Prostate gland (tissue), 2 donors: ENCODE measurements around the gene ADGRD1.
"Not testable (repeated sequence)": the region's sequence is repeated elsewhere in the genome, so short reads cannot be mapped to it uniquely, and the experiment has no call there.

Source experiments
- CTCF ChIP-seq, 4 experiments: fragments of 200-600 bp in 2 of 4; fragments of 450-650 bp in 2 of 4; sonication (generic) in 2 of 4; IDR thresholded peaks; 1 replicate in 3 of 4; 2 replicates in 1 of 4; pipeline ENCODE4 v1.5.1; 2016 to 2019; ENCODE audit warnings: antibody characterized with exemption in 4 of 4, mild to moderate bottlenecking in 2 of 4, moderate library complexity in 2 of 4
- POLR2A ChIP-seq: fragments of 450-650 bp; IDR thresholded peaks from one replicate; pipeline ENCODE4 v1.6.1; 2016; ENCODE audit warnings: antibody characterized with exemption, mild to moderate bottlenecking
- POLR2AphosphoS5 ChIP-seq: sonication (generic); formaldehyde crosslinking; IDR thresholded peaks from one replicate; pipeline ENCODE4 v1.6.1; 2017; ENCODE audit warnings: antibody characterized with exemption

GRCh38 chr12:131071234-131071820, 117.6 kb downstream of the ADGRD1 start:
- not testable (repeated sequence) for TF ChIP-seq CTCF (IDR thresholded peaks at IDR 0.05); POLR2AphosphoS5; POLR2A
